Vagina (tissue), 2 donors: ENCODE data around the gene KDM6A.

ENCODE experiments used
- CTCF ChIP-seq, 3 experiments: fragments of 450-650 bp in 2 of 3; fragments of 200-600 bp in 1 of 3; sonication (generic) in 1 of 3; IDR thresholded peaks; one replicate each; pipeline ENCODE4 v1.5.1; 2017 to 2019; ENCODE audit warnings: antibody characterized with exemption in 3 of 3, mild to moderate bottlenecking in 2 of 3, moderate library complexity in 2 of 3
- POLR2A ChIP-seq, 2 donors: fragments of 450-650 bp; IDR thresholded peaks; one replicate each; pipeline ENCODE4 v1.6.1; 2017; ENCODE audit warnings: antibody characterized with exemption in 2 of 2, mild to moderate bottlenecking in 2 of 2, moderate library complexity in 2 of 2

- no peak for TF ChIP-seq CTCF (IDR thresholded peaks at IDR 0.05)
- TF ChIP-seq POLR2A (IDR thresholded peaks at IDR 0.05) = no peak
Measured at GRCh38 chrX:44896876-44897186, 23.8 kb downstream of the KDM6A start.
